Breast epithelium (tissue), 3 donors: ENCODE results near the gene ULBP2.

Experiments
- POLR2A ChIP-seq: fragments of 450-650 bp; IDR thresholded peaks from one replicate; pipeline ENCODE4 v1.6.1; 2016; ENCODE audit warnings: antibody characterized with exemption, mild to moderate bottlenecking, moderate library complexity
- POLR2AphosphoS5 ChIP-seq, 3 donors: sonication (generic); formaldehyde crosslinking; IDR thresholded peaks; one replicate each; pipeline ENCODE4 v1.6.1; 2017; ENCODE audit warnings: antibody characterized with exemption in 3 of 3
- TF ChIP-seq, protein P1 (sequence below), 3 donors: fragments of 450-650 bp; IDR thresholded peaks; one replicate each; pipeline ENCODE4 v1.5.1; 2016 to 2017; ENCODE audit warnings: antibody characterized with exemption in 3 of 3, mild to moderate bottlenecking in 3 of 3, moderate library complexity in 3 of 3

- TF ChIP-seq POLR2AphosphoS5 (IDR thresholded peaks at IDR 0.05) (no peak), POLR2A (no peak)
- TF ChIP-seq, protein P1, sequence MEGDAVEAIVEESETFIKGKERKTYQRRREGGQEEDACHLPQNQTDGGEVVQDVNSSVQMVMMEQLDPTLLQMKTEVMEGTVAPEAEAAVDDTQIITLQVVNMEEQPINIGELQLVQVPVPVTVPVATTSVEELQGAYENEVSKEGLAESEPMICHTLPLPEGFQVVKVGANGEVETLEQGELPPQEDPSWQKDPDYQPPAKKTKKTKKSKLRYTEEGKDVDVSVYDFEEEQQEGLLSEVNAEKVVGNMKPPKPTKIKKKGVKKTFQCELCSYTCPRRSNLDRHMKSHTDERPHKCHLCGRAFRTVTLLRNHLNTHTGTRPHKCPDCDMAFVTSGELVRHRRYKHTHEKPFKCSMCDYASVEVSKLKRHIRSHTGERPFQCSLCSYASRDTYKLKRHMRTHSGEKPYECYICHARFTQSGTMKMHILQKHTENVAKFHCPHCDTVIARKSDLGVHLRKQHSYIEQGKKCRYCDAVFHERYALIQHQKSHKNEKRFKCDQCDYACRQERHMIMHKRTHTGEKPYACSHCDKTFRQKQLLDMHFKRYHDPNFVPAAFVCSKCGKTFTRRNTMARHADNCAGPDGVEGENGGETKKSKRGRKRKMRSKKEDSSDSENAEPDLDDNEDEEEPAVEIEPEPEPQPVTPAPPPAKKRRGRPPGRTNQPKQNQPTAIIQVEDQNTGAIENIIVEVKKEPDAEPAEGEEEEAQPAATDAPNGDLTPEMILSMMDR (IDR thresholded peaks at IDR 0.05): no peak
These were observed 23.6 kb downstream of the ULBP2 start for GRCh38 chr6:149965194-149966020.
